DOHH2 (cell line): ENCODE measurements around the gene SOX8.

Experiments used
- H3F3A ChIP-seq: fragments of 200-600 bp; sonication (generic), shearing (Covaris generic); 2 replicates; pipeline ENCODE4 v1.6.0; 2016; ENCODE audit warnings: antibody characterized with exemption, mild to moderate bottlenecking; ENCODE audit not compliant: control insufficient read depth, insufficient read depth
- H3K27ac ChIP-seq: fragments of 200-600 bp; sonication (generic); 2 replicates; pipeline ENCODE4 v1.5.1; 2014; ENCODE audit warnings: low read depth, mild to moderate bottlenecking, low read length, moderate library complexity
- H3K27me3 ChIP-seq: fragments of 200-600 bp; sonication (generic); 2 replicates; pipeline ENCODE4 v1.6.1; 2014; ENCODE audit warnings: mild to moderate bottlenecking, low read length, mixed read lengths; ENCODE audit not compliant: control insufficient read depth
- H3K36me3 ChIP-seq: fragments of 200-600 bp; sonication (generic); 2 replicates; pipeline ENCODE4 v1.6.1; 2014; ENCODE audit warnings: mild to moderate bottlenecking, low read length, moderate library complexity, mixed read lengths; ENCODE audit not compliant: control insufficient read depth
- H3K4me1 ChIP-seq: fragments of 200-600 bp; sonication (generic); 2 replicates; pipeline ENCODE4 v1.6.1; 2014; ENCODE audit warnings: mild to moderate bottlenecking, low read length, mixed read lengths; ENCODE audit not compliant: control insufficient read depth
- H3K4me2 ChIP-seq: fragments of 200-600 bp; sonication (generic); 2 replicates; pipeline ENCODE4 v1.6.0; 2014; ENCODE audit warnings: mild to moderate bottlenecking, low read length, moderate library complexity
- H3K4me3 ChIP-seq: fragments of 200-600 bp; sonication (generic); 2 replicates; pipeline ENCODE4 v1.5.1; 2014; ENCODE audit warnings: mild to moderate bottlenecking, low read length, mixed read lengths
- H3K79me2 ChIP-seq: fragments of 200-600 bp; sonication (generic); 2 replicates; pipeline ENCODE4 v1.6.1; 2014; ENCODE audit warnings: mild to moderate bottlenecking, low read length, mixed read lengths; ENCODE audit not compliant: control insufficient read depth
- H3K9me2 ChIP-seq: fragments of 200-600 bp; sonication (generic); replicated peaks from 2 replicates; pipeline ENCODE4 v1.6.1; 2014; ENCODE audit warnings: mild to moderate bottlenecking, low read length, mixed read lengths; ENCODE audit not compliant: control insufficient read depth
- H3K9me3 ChIP-seq: fragments of 200-600 bp; sonication (generic); 2 replicates; pipeline ENCODE4 v1.6.1; 2014; ENCODE audit warnings: antibody characterized with exemption, low read length, mixed read lengths; ENCODE audit not compliant: control insufficient read depth, insufficient read depth
- H4K20me1 ChIP-seq: fragments of 200-600 bp; sonication (generic); 2 replicates; pipeline ENCODE4 v1.6.0; 2014; ENCODE audit warnings: low read depth, mild to moderate bottlenecking, antibody characterized with exemption, low read length, moderate library complexity; ENCODE audit not compliant: control insufficient read depth, insufficient read depth
- CTCF ChIP-seq: fragments of 200-600 bp; sonication (generic); IDR thresholded peaks from one replicate; pipeline ENCODE4 v1.5.1; 2014; ENCODE audit warnings: antibody characterized with exemption, mild to moderate bottlenecking, low read depth, low read length; ENCODE audit not compliant: poor library complexity, severe bottlenecking
- EZH2phosphoT487 ChIP-seq: fragments of 200-600 bp; sonication (generic); IDR thresholded peaks from 2 replicates; pipeline ENCODE4 v1.6.1; 2017; ENCODE audit warnings: borderline replicate concordance, mild to moderate bottlenecking, antibody characterized with exemption, low read length, moderate library complexity, mixed read lengths

Gene SOX8

DNA sequence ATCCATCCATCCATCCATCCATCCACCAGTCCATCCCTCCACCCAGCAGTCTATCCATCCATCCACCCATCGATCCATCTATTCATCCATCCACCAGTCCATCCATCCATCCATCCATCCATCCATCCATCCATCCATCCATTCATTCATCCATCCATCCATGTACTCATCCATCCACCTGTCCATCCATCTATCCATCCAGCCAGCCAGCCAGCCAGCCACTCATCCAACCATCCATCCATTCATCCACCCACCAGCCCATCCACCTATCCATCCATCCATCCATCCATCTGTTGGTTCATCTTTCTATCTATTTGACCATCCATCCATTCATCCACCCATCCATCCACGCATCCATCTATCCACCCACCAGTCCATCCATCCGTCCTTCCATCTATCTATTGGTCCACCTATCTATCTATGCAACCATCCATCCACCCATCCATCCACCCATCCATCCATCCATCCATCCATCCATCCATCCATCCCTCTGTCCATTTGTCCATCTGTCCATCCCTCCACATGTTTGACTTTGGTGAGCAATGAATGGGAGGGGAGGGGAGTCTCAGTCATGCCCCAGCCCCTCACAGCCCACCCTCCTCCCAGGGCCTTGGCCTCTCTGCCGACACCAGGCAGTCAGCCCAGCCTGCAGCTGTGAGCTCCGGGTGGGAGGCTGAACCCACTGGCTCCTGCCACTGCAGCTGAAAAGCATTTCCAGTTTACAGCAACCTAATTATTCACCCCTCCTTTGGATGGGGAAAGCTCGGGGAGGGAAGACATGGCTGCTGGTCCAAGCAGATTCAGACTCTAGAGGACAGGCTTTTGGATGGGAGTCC, 52.9 kb downstream of the SOX8 start:
- H4K20me1 ChIP-seq, result no peaks in the 10 kb centered on the region
- H3K27me3 ChIP-seq, result no peaks in the 10 kb centered on the region
- no peaks in the 10 kb centered on the region for H3K4me1 ChIP-seq
- H3K27ac ChIP-seq, result no peak overlapping the region
- H3K79me2 ChIP-seq, result no peaks in the 10 kb centered on the region
- no peak overlapping the region for H3K4me2 ChIP-seq
- H3K4me3 ChIP-seq, result no peak overlapping the region
- TF ChIP-seq CTCF, result no peak
- no peak for TF ChIP-seq EZH2phosphoT487
- no peaks in the 10 kb centered on the region for H3K36me3 ChIP-seq
- no peaks in the 10 kb centered on the region for H3K9me2 ChIP-seq
- H3F3A ChIP-seq, result no peaks in the 10 kb centered on the region
- peaks cover 4% of the 10 kb centered on the region; the same call in 1 of the 2 replicates for H3K9me3 ChIP-seq

DNA sequence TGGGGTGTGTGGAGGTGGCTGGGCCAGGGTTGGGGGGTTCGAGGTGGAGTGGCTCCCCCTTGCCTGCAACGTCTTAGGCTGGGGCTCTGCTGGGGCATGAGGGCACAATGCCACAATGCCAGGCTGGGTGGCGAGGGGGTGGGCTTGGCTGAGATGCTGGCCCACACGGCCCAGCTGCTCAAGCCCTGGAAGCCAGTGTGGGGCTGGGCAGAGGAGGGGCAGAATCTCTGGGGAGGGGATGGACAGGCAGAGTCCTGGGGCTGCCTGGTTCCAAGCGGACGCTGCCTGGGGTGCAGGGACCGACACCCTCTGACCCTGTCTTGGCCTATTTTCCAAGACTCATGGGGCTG, 53.5 kb downstream of the SOX8 start:
- Histone ChIP-seq H3F3A (no peaks in the 10 kb centered on the region), H3K4me1 (no peaks in the 10 kb centered on the region), H3K4me3 (no peak overlapping the region), H3K4me2 (no peak overlapping the region), H3K27ac (no peak overlapping the region), H3K36me3 (no peaks in the 10 kb centered on the region), H3K9me3 (peaks cover 4% of the 10 kb centered on the region; the same call in 1 of the 2 replicates), H3K9me2 (no peaks in the 10 kb centered on the region), H3K27me3 (no peaks in the 10 kb centered on the region), H4K20me1 (no peaks in the 10 kb centered on the region), H3K79me2 (no peaks in the 10 kb centered on the region)
- no peak for TF ChIP-seq EZH2phosphoT487
- no peak for TF ChIP-seq CTCF

DNA sequence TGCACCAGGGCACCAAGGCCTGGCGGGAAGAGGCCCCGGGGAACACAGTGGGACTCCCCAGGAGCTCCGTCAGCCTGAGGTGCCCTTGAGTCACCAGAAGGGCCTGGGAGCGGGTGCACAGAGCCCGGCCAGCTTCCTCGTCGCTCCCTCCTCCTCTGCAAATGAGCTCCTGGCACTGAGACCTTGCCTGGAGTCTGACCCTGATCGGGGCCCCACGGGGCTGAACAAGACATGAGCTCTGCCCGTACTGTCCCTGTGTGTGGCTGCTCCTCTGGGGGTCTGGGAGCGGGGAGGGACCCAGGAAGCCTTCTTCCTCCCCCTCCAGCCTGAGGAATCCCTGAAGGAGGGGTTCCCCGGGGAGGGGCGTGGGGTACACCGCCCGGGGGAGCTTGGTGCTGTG, 54.6 kb downstream of the SOX8 start:
- no peaks in the 10 kb centered on the region for H3K79me2 ChIP-seq
- H3K4me1 ChIP-seq, result no peaks in the 10 kb centered on the region
- H4K20me1 ChIP-seq, result no peaks in the 10 kb centered on the region
- no peak overlapping the region for H3K4me3 ChIP-seq
- H3K9me2 ChIP-seq, result no peaks in the 10 kb centered on the region
- H3F3A ChIP-seq, result no peaks in the 10 kb centered on the region
- H3K36me3 ChIP-seq, result no peaks in the 10 kb centered on the region
- no peak overlapping the region for H3K4me2 ChIP-seq
- no peak overlapping the region for H3K27ac ChIP-seq
- TF ChIP-seq EZH2phosphoT487 (no peak), CTCF (no peak)
- H3K9me3 ChIP-seq, result peaks cover 4% of the 10 kb centered on the region; the same call in 1 of the 2 replicates
- no peaks in the 10 kb centered on the region for H3K27me3 ChIP-seq
